ENCODE data around the gene OR2A12. TPM values are rescaled to one million over a fixed set of nuclear protein-coding genes. Genes with fewer than 3 reads are reported as not detected.

Gene OR2A12, protein sequence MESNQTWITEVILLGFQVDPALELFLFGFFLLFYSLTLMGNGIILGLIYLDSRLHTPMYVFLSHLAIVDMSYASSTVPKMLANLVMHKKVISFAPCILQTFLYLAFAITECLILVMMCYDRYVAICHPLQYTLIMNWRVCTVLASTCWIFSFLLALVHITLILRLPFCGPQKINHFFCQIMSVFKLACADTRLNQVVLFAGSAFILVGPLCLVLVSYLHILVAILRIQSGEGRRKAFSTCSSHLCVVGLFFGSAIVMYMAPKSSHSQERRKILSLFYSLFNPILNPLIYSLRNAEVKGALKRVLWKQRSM
- not detected in 5 replicates for total RNA-seq (2022; extraction: Qiagen RNA extraction)

GRCh38 chr7:144085978-144086377 lies at the start of gene OR2A12:
TSS of gene OR2A12 (plus strand) at chr7:144086278. CDS start at chr7:144095108, 8,830 bp downstream.

DNA sequence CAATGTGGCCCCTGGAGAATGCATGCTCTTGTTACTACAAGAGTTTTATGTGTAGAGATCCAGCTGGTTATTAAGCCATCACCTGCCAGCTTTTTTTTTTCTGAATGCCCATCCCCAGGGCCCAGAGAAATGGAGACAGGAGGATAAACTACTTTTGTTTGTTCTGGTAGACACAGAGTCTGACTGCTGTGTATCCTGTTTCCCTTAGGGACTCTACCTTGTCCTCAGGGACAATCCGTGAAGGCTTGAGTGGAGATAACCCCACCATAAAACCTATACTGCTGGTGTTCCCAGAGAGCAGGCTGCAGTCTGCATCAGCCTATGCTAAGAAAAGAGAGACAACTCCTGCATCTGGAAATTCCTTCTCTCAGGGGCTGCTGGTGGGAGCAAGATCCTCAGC lies 37.4 kb upstream of the OR2A12 start, which contains the start of gene OR2A5:
OR2A5 (plus strand) TSS at position 301 of the 400 bp plus-strand sequence. CDS start 1,454 bp downstream, outside the sequence.

DNA sequence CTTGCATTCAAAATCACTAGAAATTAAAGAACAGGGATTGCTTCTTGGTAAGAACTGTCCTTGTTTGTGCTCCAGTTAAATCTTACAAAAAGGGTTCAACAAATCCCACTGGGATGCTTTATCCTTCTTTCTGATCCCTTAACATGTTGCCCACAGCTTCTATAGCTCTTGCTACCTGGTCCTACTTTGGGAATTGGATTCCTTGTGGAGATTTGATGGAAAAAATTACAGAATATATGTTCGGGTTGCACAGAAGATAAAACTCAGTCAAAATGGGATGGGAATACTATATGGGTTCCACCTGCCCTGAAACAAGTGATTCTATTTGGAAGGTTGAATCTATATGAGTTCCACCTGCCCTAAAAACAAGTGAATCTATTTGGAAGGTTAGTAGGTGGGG lies 16.6 kb upstream of the OR2A12 start, which contains the start of gene OR2A25:
OR2A25 (plus strand) TSS at position 301 of the 400 bp plus-strand sequence. CDS start 4,409 bp downstream, outside the sequence.

DNA sequence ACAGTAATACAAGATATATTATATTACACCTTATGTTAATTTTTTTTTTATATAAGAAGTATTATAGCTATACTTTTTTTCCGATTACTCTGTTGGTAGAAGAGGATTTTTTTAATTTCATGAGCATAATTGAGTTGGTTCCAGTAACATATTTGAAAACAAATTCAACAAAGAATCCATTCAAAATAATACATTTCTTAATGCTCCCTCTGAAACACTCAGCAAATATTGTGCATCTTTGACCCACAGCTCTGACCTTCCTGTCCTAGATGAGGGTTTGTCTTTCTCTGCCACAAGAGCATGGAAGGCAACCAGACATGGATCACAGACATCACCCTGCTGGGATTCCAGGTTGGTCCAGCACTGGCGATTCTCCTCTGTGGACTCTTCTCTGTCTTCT lies 23.2 kb downstream of the OR2A12 start, which contains the start of gene OR2A2:
OR2A2 (plus strand) TSS at position 301 of the 400 bp plus-strand sequence; CDS start at position 301, 0 bp downstream.

DNA sequence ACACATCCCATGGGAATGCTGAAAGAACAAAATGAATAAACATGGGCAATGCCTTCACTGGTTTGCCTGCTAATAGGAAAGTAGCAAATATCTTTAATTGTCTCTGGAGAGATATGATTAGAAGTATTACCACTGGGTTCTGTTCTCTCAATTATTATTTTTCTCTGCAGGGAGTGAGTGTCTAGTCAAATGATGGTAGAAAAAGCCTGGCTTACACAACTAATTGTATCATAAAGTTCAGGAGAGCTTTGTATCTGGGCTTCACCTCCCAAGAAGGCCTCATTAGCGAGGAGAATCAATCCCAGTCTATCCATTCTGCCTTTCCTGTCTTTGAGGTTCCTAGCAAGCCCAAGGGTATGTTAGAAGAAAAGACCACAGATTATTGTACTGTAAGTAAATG lies 36.8 kb downstream of the OR2A12 start, which contains the start of gene OR2A14:
OR2A14 (plus strand) TSS at position 301 of the 400 bp plus-strand sequence. CDS start 5,937 bp downstream, outside the sequence.

Other genes starting within 250 kb of the OR2A12 start
- gene TCAF1, start 184.1 kb upstream of the OR2A12 start, total RNA-seq (2022; extraction: Qiagen RNA extraction): 14.0 to 20.9 TPM (median 18.3 TPM) in 5 replicates
- gene OR2F2, start 151.0 kb upstream of the OR2A12 start, total RNA-seq (2022; extraction: Qiagen RNA extraction): not detected in 5 replicates
- not detected in 5 replicates for gene OR2F1, start 131.4 kb upstream of the OR2A12 start, total RNA-seq (2022; extraction: Qiagen RNA extraction)
- not detected in 5 replicates for gene OR6B1, start 86.0 kb upstream of the OR2A12 start, total RNA-seq (2022; extraction: Qiagen RNA extraction)
- gene OR2A5, start 37.3 kb upstream of the OR2A12 start, total RNA-seq (2022; extraction: Qiagen RNA extraction): not detected in 5 replicates
- gene OR2A25, start 16.5 kb upstream of the OR2A12 start, total RNA-seq (2022; extraction: Qiagen RNA extraction): not detected in 5 replicates
- gene OR2A2, start 23.3 kb downstream of the OR2A12 start, total RNA-seq (2022; extraction: Qiagen RNA extraction): not detected in 5 replicates
- not detected in 5 replicates for gene OR2A14, start 36.9 kb downstream of the OR2A12 start, total RNA-seq (2022; extraction: Qiagen RNA extraction)
- 0.05 TPM in 2 of 5 replicates, not detected in the others for gene CTAGE4, start 97.2 kb downstream of the OR2A12 start, total RNA-seq (2022; extraction: Qiagen RNA extraction)
- gene ARHGEF35, start 109.6 kb downstream of the OR2A12 start, total RNA-seq (2022; extraction: Qiagen RNA extraction): 0.37 to 0.68 TPM (median 0.46 TPM) in 5 replicates
- not detected in 5 replicates for gene OR2A42, start 153.3 kb downstream of the OR2A12 start, total RNA-seq (2022; extraction: Qiagen RNA extraction)
- not detected in 5 replicates for gene OR2A7, start 178.5 kb downstream of the OR2A12 start, total RNA-seq (2022; extraction: Qiagen RNA extraction)
- gene CTAGE8, start 183.0 kb downstream of the OR2A12 start, total RNA-seq (2022; extraction: Qiagen RNA extraction): not detected in 5 replicates
- gene OR2A1, start 226.1 kb downstream of the OR2A12 start, total RNA-seq (2022; extraction: Qiagen RNA extraction): not detected in 5 replicates